DOHH2 (cell line): ENCODE results near the gene KRT12.

ENCODE experiments used
- H3F3A ChIP-seq: fragments of 200-600 bp; sonication (generic), shearing (Covaris generic); 2 replicates; pipeline ENCODE4 v1.6.0; 2016; ENCODE audit warnings: antibody characterized with exemption, mild to moderate bottlenecking; ENCODE audit not compliant: control insufficient read depth, insufficient read depth
- H3K27ac ChIP-seq: fragments of 200-600 bp; sonication (generic); 2 replicates; pipeline ENCODE4 v1.5.1; 2014; ENCODE audit warnings: low read depth, mild to moderate bottlenecking, low read length, moderate library complexity
- H3K27me3 ChIP-seq: fragments of 200-600 bp; sonication (generic); 2 replicates; pipeline ENCODE4 v1.6.1; 2014; ENCODE audit warnings: mild to moderate bottlenecking, low read length, mixed read lengths; ENCODE audit not compliant: control insufficient read depth
- H3K36me3 ChIP-seq: fragments of 200-600 bp; sonication (generic); 2 replicates; pipeline ENCODE4 v1.6.1; 2014; ENCODE audit warnings: mild to moderate bottlenecking, low read length, moderate library complexity, mixed read lengths; ENCODE audit not compliant: control insufficient read depth
- H3K4me1 ChIP-seq: fragments of 200-600 bp; sonication (generic); 2 replicates; pipeline ENCODE4 v1.6.1; 2014; ENCODE audit warnings: mild to moderate bottlenecking, low read length, mixed read lengths; ENCODE audit not compliant: control insufficient read depth
- H3K4me2 ChIP-seq: fragments of 200-600 bp; sonication (generic); 2 replicates; pipeline ENCODE4 v1.6.0; 2014; ENCODE audit warnings: mild to moderate bottlenecking, low read length, moderate library complexity
- H3K4me3 ChIP-seq: fragments of 200-600 bp; sonication (generic); 2 replicates; pipeline ENCODE4 v1.5.1; 2014; ENCODE audit warnings: mild to moderate bottlenecking, low read length, mixed read lengths
- H3K79me2 ChIP-seq: fragments of 200-600 bp; sonication (generic); 2 replicates; pipeline ENCODE4 v1.6.1; 2014; ENCODE audit warnings: mild to moderate bottlenecking, low read length, mixed read lengths; ENCODE audit not compliant: control insufficient read depth
- H3K9me2 ChIP-seq: fragments of 200-600 bp; sonication (generic); replicated peaks from 2 replicates; pipeline ENCODE4 v1.6.1; 2014; ENCODE audit warnings: mild to moderate bottlenecking, low read length, mixed read lengths; ENCODE audit not compliant: control insufficient read depth
- H3K9me3 ChIP-seq: fragments of 200-600 bp; sonication (generic); 2 replicates; pipeline ENCODE4 v1.6.1; 2014; ENCODE audit warnings: antibody characterized with exemption, low read length, mixed read lengths; ENCODE audit not compliant: control insufficient read depth, insufficient read depth
- H4K20me1 ChIP-seq: fragments of 200-600 bp; sonication (generic); 2 replicates; pipeline ENCODE4 v1.6.0; 2014; ENCODE audit warnings: low read depth, mild to moderate bottlenecking, antibody characterized with exemption, low read length, moderate library complexity; ENCODE audit not compliant: control insufficient read depth, insufficient read depth
- EZH2phosphoT487 ChIP-seq: fragments of 200-600 bp; sonication (generic); IDR thresholded peaks from 2 replicates; pipeline ENCODE4 v1.6.1; 2017; ENCODE audit warnings: borderline replicate concordance, mild to moderate bottlenecking, antibody characterized with exemption, low read length, moderate library complexity, mixed read lengths
- TF ChIP-seq, protein P1 (sequence below): fragments of 200-600 bp; sonication (generic); IDR thresholded peaks from one replicate; pipeline ENCODE4 v1.5.1; 2014; ENCODE audit warnings: antibody characterized with exemption, mild to moderate bottlenecking, low read depth, low read length; ENCODE audit not compliant: poor library complexity, severe bottlenecking

The KRT12 gene

GRCh38 chr17:40818733-40819527 lies 48.1 kb downstream of the KRT12 start:
- Histone ChIP-seq H3K9me3 (no peaks in the 10 kb centered on the region), H3K4me2 (peak overlapping the region; percentile 65), H3K36me3 (peaks cover 29% of the 10 kb centered on the region), H3K9me2 (no peaks in the 10 kb centered on the region), H3K4me3 (peak overlapping the region; percentile 82), H3K27me3 (no peaks in the 10 kb centered on the region), H3K79me2 (peaks cover 23% of the 10 kb centered on the region), H3K4me1 (peaks cover 17% of the 10 kb centered on the region), H4K20me1 (no peaks in the 10 kb centered on the region), H3F3A (peaks cover 31% of the 10 kb centered on the region), H3K27ac (peak overlapping the region; percentile 71)
- TF ChIP-seq EZH2phosphoT487: no peak
- TF ChIP-seq, protein P1, sequence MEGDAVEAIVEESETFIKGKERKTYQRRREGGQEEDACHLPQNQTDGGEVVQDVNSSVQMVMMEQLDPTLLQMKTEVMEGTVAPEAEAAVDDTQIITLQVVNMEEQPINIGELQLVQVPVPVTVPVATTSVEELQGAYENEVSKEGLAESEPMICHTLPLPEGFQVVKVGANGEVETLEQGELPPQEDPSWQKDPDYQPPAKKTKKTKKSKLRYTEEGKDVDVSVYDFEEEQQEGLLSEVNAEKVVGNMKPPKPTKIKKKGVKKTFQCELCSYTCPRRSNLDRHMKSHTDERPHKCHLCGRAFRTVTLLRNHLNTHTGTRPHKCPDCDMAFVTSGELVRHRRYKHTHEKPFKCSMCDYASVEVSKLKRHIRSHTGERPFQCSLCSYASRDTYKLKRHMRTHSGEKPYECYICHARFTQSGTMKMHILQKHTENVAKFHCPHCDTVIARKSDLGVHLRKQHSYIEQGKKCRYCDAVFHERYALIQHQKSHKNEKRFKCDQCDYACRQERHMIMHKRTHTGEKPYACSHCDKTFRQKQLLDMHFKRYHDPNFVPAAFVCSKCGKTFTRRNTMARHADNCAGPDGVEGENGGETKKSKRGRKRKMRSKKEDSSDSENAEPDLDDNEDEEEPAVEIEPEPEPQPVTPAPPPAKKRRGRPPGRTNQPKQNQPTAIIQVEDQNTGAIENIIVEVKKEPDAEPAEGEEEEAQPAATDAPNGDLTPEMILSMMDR: no peak

DNA sequence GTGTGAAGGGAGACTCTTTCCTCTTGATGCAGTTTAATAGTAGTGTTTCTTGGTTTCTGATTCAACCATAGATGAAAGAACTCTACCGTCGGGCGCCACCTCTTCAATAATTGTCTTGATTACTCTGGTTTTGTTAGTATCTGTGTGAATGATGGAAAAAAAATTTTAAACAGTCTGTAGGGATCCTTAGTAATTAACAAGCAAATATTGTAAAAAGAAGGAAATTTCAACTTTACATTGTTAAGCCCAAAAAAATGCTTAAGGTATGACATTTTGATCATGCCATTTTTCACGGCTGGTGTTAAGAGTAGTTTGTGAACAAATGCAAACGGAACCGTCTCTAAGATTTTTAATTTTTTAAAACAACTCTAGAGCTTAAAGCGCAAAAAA lies 48.7 kb downstream of the KRT12 start:
- no peaks in the 10 kb centered on the region for H4K20me1 ChIP-seq
- H3K36me3 ChIP-seq: peaks cover 29% of the 10 kb centered on the region
- H3K27ac ChIP-seq: peak overlapping the region; percentile 71
- H3K4me1 ChIP-seq: peaks cover 17% of the 10 kb centered on the region
- H3K27me3 ChIP-seq: no peaks in the 10 kb centered on the region
- peak overlapping the region; percentile 65 for H3K4me2 ChIP-seq
- no peaks in the 10 kb centered on the region for H3K9me2 ChIP-seq
- no peaks in the 10 kb centered on the region for H3K9me3 ChIP-seq
- H3K79me2 ChIP-seq: peaks cover 23% of the 10 kb centered on the region
- TF ChIP-seq, protein P1: no peak
- no peak for TF ChIP-seq EZH2phosphoT487
- H3F3A ChIP-seq: peaks cover 31% of the 10 kb centered on the region
- H3K4me3 ChIP-seq: peak overlapping the region; percentile 82

- Histone ChIP-seq H3K27ac (no peak overlapping the region), H3K4me2 (no peak overlapping the region), H3K4me3 (no peak overlapping the region), H3K9me3 (no peaks in the 10 kb centered on the region), H4K20me1 (no peaks in the 10 kb centered on the region), H3K27me3 (peaks cover 4% of the 10 kb centered on the region; the same call in 1 of the 2 replicates), H3K36me3 (peaks cover 29% of the 10 kb centered on the region), H3K4me1 (peaks cover 17% of the 10 kb centered on the region), H3F3A (peaks cover 31% of the 10 kb centered on the region), H3K79me2 (peaks cover 23% of the 10 kb centered on the region), H3K9me2 (no peaks in the 10 kb centered on the region)
- no peak for TF ChIP-seq EZH2phosphoT487
- TF ChIP-seq, protein P1: no peak
Observed at GRCh38 chr17:40817103-40817682, 49.8 kb downstream of the KRT12 start.
